H1 (cell line): ENCODE measurements around the gene SCYL2. TPM values are rescaled to one million over a fixed set of nuclear protein-coding genes. Genes with fewer than 3 reads are reported as not detected.

Experiments
- CBX5 ChIP-seq: fragments of 300-800, 300-1000 bp; sonication (generic); IDR thresholded peaks from 2 replicates; pipeline ENCODE4 v1.7.1; 2016; ENCODE audit warnings: antibody characterized with exemption, low read length, low read depth
- GTF2F1 ChIP-seq: IDR thresholded peaks from 2 replicates; pipeline ENCODE4 v1.6.1; 2012; ENCODE audit warnings: low read depth, low read length, improper control_type of control experiment, borderline replicate concordance
- SUZ12 ChIP-seq: fragments of 200-600 bp; sonication (generic); IDR thresholded peaks from 2 replicates; pipeline ENCODE4 v1.6.1; 2012; ENCODE audit warnings: mild to moderate bottlenecking, inconsistent platforms, low read length, moderate library complexity, mixed read lengths
- USF2 ChIP-seq: IDR thresholded peaks from 2 replicates; pipeline ENCODE4 v1.6.1; 2011; ENCODE audit warnings: low read length, improper control_type of control experiment
- polyA plus RNA-seq, 7 experiments: library from polyadenylated mRNA; depleted of rRNA in 3 of 7; stranded (reverse) in 5 of 7; unstranded in 2 of 7; fragments of >200 nt in 5 of 7; fragments of 200-250 nt in 2 of 7; gene quantifications; 1 replicate in 5 of 7; 2 replicates in 1 of 7; 4 replicates in 1 of 7; pipeline versions ENCODE4 v1.2.1 to v1.2.3, GENCODE V29; 2011 to 2013; ENCODE audit warnings: missing spikeins in 2 of 7, mixed read lengths in 2 of 7
- total RNA-seq: library from RNA; stranded (reverse); fragmentation: NEBNext Ultra II Directional; extraction: Animal tissue kit (Norgen Biotek cat#: 25700); gene quantifications from 2 replicates; pipeline ENCODE4 v1.2.1, GENCODE V29; 2021

The SCYL2 gene
- total and polyA plus RNA-seq, 2 of the 8 experiments (the other 6 are each of a cell fraction or from before 2014, with no cell fraction given) = 8.9 to 48.7 TPM

GRCh38 chr12:100266835-100267602, at the start of gene SCYL2, which contains the start of gene DEPDC4 (continued):
- no peak for TF ChIP-seq USF2
- TF ChIP-seq SUZ12 = no peak
- no peak for TF ChIP-seq CBX5
- no peak; the same call in 1 of the 2 replicates for TF ChIP-seq GTF2F1
